Measurements from ENCODE around the gene XPO6. TPM values are rescaled to one million over a fixed set of nuclear protein-coding genes. Genes with fewer than 3 reads are reported as not detected.

XPO6 gene
- total RNA-seq, 1 experiment from 2014 or later, result 124 TPM

DNA sequence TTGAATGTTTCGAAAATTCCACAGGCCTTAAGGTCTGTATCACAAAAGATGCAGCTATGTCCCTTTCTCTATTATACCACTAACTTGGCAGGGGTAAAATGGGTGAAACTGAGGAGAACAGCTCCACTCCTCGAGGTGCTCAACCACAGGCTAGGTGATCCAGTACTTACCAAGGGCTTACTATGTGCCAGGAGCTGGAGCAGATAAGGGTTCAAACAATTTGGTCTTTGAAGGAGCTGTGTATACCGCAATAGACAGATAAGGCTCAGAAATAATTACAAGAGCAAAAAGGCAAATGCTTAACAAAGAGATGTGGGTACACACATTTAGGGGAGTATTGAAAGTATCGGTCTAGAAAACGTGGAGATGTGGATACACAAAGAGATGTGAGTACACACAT lies 1.5 kb downstream of the XPO6 start:
- Histone ChIP-seq H2BK15ac (ENCODE audit: low read depth, low read length) (no peak overlapping the region), H3K79me2 (ENCODE audit: insufficient read depth, low read length) (peaks cover 25% of the 10 kb centered on the region; the same call in 1 of the 2 replicates), H3K4ac (ENCODE audit: low read depth, low read length) (no peak overlapping the region), H3K14ac (ENCODE audit: insufficient read depth, low read length) (no peak overlapping the region), H2BK20ac (ENCODE audit: low read depth, low read length, poor library complexity, severe bottlenecking) (no peak overlapping the region), H3K79me1 (ENCODE audit: insufficient read depth, low read depth, low read length, poor library complexity, severe bottlenecking) (peaks cover 3% of the 10 kb centered on the region), H3K4me1 (ENCODE audit: insufficient read depth, low read length) (no peaks in the 10 kb centered on the region), H2BK12ac (ENCODE audit: insufficient read length, low read depth, low read length) (no peak overlapping the region), H3K18ac (ENCODE audit: insufficient read length, low read depth, low read length) (no peak overlapping the region), H3T11ph (ENCODE audit: low read length) (no peak overlapping the region), H3K9me3 (ENCODE audit: control insufficient read depth, low read depth, low read length) (no peaks in the 10 kb centered on the region), H3K56ac (ENCODE audit: insufficient read length, low read depth, low read length) (no peak overlapping the region), H4K8ac (replicated peaks; ENCODE audit: insufficient read length, low read depth, low read length) (no peak overlapping the region), H3K4me2 (ENCODE audit: insufficient read depth, insufficient read length, low read length) (peak overlapping the region; percentile 70), H2BK5ac (ENCODE audit: insufficient read length, low read length) (no peak overlapping the region), H3K23me2 (ENCODE audit: insufficient read length, low read depth, low read length, poor library complexity, severe bottlenecking) (no peaks in the 10 kb centered on the region), H4K20me1 (ENCODE audit: control insufficient read depth, insufficient read depth, insufficient read length) (no peaks in the 10 kb centered on the region), H3K27ac (ENCODE audit: insufficient read length, low read depth, low read length) (no peak overlapping the region), H3K27me3 (ENCODE audit: insufficient read depth, low read length) (no peaks in the 10 kb centered on the region), H3K23ac (ENCODE audit: insufficient read length, low read depth, low read length) (no peak overlapping the region), H2AFZ (ENCODE audit: low read length) (no peak overlapping the region), H2BK120ac (ENCODE audit: low read depth, low read length, poor library complexity, severe bottlenecking) (no peak overlapping the region), H3K9ac (ENCODE audit: extremely low read depth, insufficient read length, low read length) (no peak overlapping the region), H4K91ac (ENCODE audit: insufficient read length, low read depth, low read length) (no peak overlapping the region), H2AK5ac (ENCODE audit: insufficient read length, low read length) (no peak overlapping the region), H4K5ac (ENCODE audit: insufficient read length, low read depth, low read length) (no peak overlapping the region)
- no CpG with 5 or more reads among the region's 5 CpGs for WGBS (ENCODE audit: extremely low coverage, insufficient read length, low lambda C conversion rate)
- Mint-ChIP-seq H3K27me3 (ENCODE audit: low read depth) (no peaks in the 10 kb centered on the region), H3K4me1 (peaks cover 16 to 23% of the 10 kb centered on the region in 2 experiments), H3K9me3 (peaks cover 0 to 2% of the 10 kb centered on the region in 2 experiments; a peak in 1 of 5 replicates), H3K27ac (peak overlapping the region in 1 of 3 experiments; percentile 1; a peak in 3 of 7 replicates), H3K36me3 (ENCODE audit: insufficient read depth in 1 of 3, low read depth in 3 of 3) (peaks cover 14 to 33% (median 21%) of the 10 kb centered on the region in 3 experiments; a peak in 6 of 7 replicates), H3K4me3 (peak overlapping the region; percentile 86 to 91)
- no peak for TF ChIP-seq CTCF (conservative IDR thresholded peaks at IDR 0.05)
- DNase-seq, result no peak

All from H9 (cell line).